ENCODE measurements around the gene TTC3. TPM values are rescaled to one million over a fixed set of nuclear protein-coding genes. Genes with fewer than 3 reads are reported as not detected.

Gene TTC3
- total and polyA plus RNA-seq, 9 of the 15 experiments (the other 6 are each of a cell fraction or from before 2014, with no cell fraction given) = 17.5 to 92.0 (median 59.5) TPM

DNA sequence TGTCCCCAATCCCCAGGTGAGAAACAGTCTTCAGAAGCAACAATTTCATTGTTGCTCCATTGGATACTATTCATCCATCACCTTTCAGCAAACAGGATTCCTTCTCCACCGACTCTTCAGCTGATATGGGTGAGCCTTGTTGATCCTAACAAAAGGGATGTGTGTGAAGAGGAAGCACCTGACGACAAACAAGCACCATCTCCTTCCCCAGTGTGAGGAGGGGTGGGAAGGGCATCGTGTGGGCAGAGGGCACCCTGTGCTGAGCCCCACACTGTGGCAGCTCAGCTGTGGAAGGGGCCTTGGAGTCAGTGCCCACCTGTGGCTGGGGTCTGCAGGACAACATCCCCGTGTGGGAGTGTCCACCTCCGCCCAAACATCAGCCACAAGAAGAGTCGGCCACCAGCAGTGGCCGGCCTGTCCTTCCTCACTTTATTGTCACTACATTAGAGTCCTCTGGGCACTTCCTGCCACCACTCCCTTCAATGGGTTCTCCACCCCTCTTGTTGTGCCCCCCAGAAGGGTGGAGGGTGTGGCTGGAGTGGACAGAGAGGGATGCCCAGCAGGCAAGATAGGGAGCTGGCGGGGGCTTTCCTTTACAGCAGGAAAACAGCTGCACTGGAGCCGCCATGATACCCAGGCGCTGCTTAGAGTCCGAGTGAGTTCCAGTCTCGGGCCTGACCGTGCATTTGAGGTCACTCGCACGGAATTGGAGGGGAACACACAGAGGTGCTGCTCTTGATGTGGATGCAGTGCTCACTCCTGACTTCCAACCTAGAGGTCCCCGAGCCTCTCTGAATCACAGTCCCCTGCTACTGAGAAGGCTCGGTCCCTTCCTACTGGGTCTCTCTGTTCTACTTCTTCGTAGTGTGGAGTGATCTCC, 153.2 kb downstream of the TTC3 start:
- H3K4me3 ChIP-seq = no peak overlapping the region
- 93% methylated on average over 18 of the region's 18 CpGs for WGBS (ENCODE audit: insufficient coverage, low coverage, missing lambda C conversion rate)
- H2AFZ ChIP-seq (ENCODE audit: low read depth, low read length) = no peak overlapping the region
- BruUV-seq (replicated peaks) = no TSS peak
- TF ChIP-seq RBM22 (IDR thresholded peaks at IDR 0.05; ENCODE audit: low read depth, low read length, poor library complexity, severe bottlenecking) = peak; percentile 38
- TF ChIP-seq RFX5 (IDR thresholded peaks at IDR 0.05; ENCODE audit: low read depth, low read length) = no peak
- TF ChIP-seq POLR2A (conservative IDR thresholded peaks at IDR 0.05) = no peak
- no peak for TF ChIP-seq ZNF644 (tag; IDR thresholded peaks at IDR 0.05; ENCODE audit: low read depth)
- no peak for TF ChIP-seq FOXM1 (IDR thresholded peaks at IDR 0.05; ENCODE audit: low read depth)
- no peak for TF ChIP-seq FOXM1 (CRISPR knock-in tag; IDR thresholded peaks at IDR 0.05; ENCODE audit: low read depth)
- CTCF ChIA-PET (ENCODE audit: low intra/inter-chr PET ratio) = no interaction called here
- 0 out of 2 replicates have a peak, but pooled peaks cover 4% of the 10 kb centered on the region for H3K9me3 ChIP-seq (replicated peaks; ENCODE audit: control insufficient read depth, insufficient read depth, low read depth, low read length)
- no peak overlapping the region for H3K4me2 ChIP-seq (ENCODE audit: insufficient read depth, low read length)
- H3K36me3 ChIP-seq (ENCODE audit: control insufficient read depth, insufficient read depth, low read length) = peaks cover 82% of the 10 kb centered on the region
- intact Hi-C loops (cut with micrococcal nuclease) = loop anchor here (10.0 kb wide), 1 partner anchor 339 kb away; no protein-coding TSS in a partner anchor
- no peak for DNase-seq (ENCODE audit: extremely low read depth in 1 of 4, low spot score in 3 of 4)
- in situ Hi-C loops (cut with MboI) = no loop called here
- no peak overlapping the region for H3K9ac ChIP-seq (ENCODE audit: insufficient read depth in 1 of 2, low read depth in 2 of 2, low read length in 2 of 2)
- FAIRE-seq = no peak
- POLR2A ChIA-PET = no interaction called here
- ATAC-seq = no peak
- no peaks in the 10 kb centered on the region for H3K27me3 ChIP-seq (ENCODE audit: control insufficient read depth in 2 of 2, insufficient read depth in 2 of 2, low read length in 2 of 2)
- H3K27ac ChIP-seq (ENCODE audit: extremely low read depth, low read depth, low read length) = no peak overlapping the region
- H3K79me2 ChIP-seq (ENCODE audit: control insufficient read depth, insufficient read depth, low read length) = peaks cover 20% of the 10 kb centered on the region
- H3K4me1 ChIP-seq (replicated peaks in 1 of 2; ENCODE audit: control insufficient read depth in 2 of 2, insufficient read depth in 2 of 2, low read length in 2 of 2) = peaks cover 0 to 9% of the 10 kb centered on the region in 2 experiments; a peak in 1 of 5 replicates
- H4K20me1 ChIP-seq (replicated peaks; ENCODE audit: control insufficient read depth, insufficient read depth, low read length) = no peaks in the 10 kb centered on the region
- no peaks in the 10 kb centered on the region for H3K9me1 ChIP-seq (ENCODE audit: control insufficient read depth, insufficient read depth, low read length)
